HG03108 (cell line): ENCODE measurements around the gene OVOL1.
"Not testable (repeated sequence)": the region's sequence is repeated elsewhere in the genome, so short reads cannot be mapped to it uniquely, and the experiment has no call there.

ENCODE experiments used
- ATAC-seq: cut with Tn5 transposase; IDR thresholded peaks from one replicate; pipeline ENCODE4 v1.9.1; 2021; ENCODE audit warnings: moderate library complexity; ENCODE audit not compliant: unreplicated experiment

Gene OVOL1

GRCh38 chr11:65814131-65814985 lies 27.5 kb downstream of the OVOL1 start:
- no peak for ATAC-seq

- no peak for ATAC-seq
Observed at GRCh38 chr11:65814986-65815565, 28.2 kb downstream of the OVOL1 start.

- no peak for ATAC-seq
Observed at GRCh38 chr11:65816696-65817095, 29.8 kb downstream of the OVOL1 start.

DNA sequence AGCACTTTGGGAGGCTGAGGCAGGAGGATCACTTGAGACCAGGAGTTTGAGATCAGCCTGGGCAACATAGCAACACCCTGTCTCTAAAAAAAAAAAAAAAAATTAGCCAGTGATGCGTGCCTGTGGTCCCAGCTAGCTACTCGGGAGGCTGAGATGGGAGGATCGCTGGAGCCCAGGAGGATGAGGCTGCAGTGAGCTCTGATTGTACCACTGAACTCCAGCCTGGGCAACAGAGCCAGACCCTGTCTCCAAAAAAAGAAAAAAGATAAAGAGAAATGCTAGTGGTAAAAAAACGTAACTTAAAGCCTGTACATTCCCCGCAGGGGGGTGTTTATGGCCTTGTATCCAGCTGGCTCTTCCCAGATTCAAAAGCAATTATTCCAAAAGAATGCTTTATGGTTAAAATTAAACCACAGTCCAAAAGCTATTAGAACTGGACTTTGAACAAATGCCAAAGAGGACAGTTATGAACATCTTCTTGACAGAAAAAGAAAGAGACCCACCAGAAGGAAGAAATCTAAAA lies 30.5 kb downstream of the OVOL1 start:
- ATAC-seq = no peak

- peak; percentile 74 for ATAC-seq
Observed at GRCh38 chr11:65817835-65818680, 31.2 kb downstream of the OVOL1 start.

DNA sequence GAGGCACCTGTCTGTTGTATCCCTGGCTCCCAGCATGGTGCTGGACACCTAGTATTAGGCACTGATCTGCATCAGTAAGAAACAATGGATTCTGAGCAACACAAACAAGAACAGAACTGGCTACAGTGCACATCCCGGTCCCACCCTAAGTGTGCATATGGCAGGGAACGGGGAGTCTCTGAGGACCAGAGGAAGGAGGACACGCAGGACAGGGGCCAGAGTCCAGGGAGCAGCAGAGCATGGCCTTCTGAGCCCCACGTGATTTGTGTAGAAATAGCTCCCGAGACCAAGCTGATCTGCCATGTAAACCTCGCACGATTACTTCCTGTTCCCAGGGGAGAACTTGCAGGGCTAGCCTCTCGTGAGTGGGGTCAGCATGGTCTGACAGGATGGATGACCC lies 34.2 kb downstream of the OVOL1 start:
- ATAC-seq = no peak

- no peak for ATAC-seq
Observed at GRCh38 chr11:65822776-65823528, 36.1 kb downstream of the OVOL1 start.

DNA sequence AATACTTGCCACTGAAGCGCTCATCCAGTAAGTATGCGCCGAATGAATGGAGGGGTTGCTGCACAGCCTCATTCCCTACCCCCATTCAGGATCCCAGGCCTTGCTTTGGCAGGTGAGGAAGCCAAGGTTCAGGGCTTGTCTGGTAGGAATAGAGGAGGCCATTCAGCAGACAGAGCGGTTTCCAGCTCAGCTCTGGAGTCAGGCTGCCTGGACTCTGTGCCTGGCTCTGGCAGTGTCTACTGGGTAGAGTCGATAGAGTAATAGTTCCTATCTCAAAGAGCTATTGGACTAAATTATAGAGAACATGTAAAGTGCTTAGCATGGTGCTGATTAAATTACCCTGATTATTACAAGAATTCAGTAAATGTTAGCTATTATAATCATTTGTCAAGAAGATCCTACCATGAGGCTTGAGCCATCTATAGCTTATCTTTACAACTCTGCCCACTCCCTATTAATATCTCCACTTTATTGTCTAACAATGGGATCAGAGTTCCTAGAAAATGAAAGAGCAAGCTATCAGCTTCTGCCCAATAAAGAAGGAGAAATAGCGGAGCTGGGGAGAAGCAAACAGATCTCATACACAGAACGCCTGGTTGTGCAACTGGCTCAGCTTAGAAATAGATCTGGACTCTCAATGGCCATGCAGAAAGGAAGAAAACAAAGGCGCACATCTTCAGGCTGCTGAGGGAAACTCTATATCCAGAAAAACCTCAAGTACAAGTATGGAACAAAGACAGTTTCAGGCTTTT lies 40.3 kb downstream of the OVOL1 start:
- no peak for ATAC-seq

DNA sequence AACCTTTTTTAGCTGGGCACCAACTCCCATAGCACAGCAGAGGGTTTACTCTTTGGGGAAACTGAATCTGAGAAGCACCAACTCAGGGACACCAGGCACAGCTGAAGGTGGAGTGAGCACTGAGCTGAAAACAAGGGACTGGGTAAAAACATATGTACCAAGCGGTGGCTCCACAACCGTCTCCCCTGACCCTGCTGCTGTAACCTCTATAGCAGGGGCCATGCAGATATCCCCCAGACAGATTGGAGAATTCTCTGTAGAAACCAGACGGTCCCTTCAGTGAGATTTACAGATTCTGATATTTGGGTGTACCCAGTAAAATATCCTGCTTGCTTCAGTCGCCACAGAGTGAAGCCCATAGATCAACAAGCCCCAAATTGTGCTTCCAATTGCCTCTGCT lies 42.6 kb downstream of the OVOL1 start:
- no peak for ATAC-seq

DNA sequence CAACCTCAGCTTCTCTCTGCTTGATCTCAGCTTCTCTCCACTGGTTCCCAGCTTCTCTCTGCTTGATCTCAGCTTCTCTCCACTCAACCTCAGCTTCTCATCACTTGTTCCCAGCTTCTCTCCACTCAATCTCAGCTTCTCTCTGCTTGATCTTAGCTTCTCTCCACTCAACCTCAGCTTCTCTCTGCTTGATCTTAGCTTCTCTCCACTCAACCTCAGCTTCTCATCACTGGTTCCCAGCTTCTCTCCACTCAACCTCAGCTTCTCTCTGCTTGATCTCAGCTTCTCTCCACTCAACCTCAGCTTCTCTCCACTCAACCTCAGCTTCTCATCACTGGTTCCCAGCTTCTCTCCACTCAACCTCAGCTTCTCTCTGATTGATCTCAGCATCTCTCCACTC lies 45.4 kb downstream of the OVOL1 start:
- not testable (repeated sequence) for ATAC-seq

GRCh38 chr11:65833297-65834030 lies 46.6 kb downstream of the OVOL1 start, which contains the start of gene SNX32:
Gene SNX32, plus strand, starts transcription at chr11:65833963. Its CDS starts 103 bp downstream, at chr11:65834066.
- ATAC-seq = peak; percentile 92

GRCh38 chr11:65834202-65834601 lies 47.3 kb downstream of the OVOL1 start:
- ATAC-seq = no peak

GRCh38 chr11:65842144-65842543 lies 55.3 kb downstream of the OVOL1 start:
- ATAC-seq = no peak

DNA sequence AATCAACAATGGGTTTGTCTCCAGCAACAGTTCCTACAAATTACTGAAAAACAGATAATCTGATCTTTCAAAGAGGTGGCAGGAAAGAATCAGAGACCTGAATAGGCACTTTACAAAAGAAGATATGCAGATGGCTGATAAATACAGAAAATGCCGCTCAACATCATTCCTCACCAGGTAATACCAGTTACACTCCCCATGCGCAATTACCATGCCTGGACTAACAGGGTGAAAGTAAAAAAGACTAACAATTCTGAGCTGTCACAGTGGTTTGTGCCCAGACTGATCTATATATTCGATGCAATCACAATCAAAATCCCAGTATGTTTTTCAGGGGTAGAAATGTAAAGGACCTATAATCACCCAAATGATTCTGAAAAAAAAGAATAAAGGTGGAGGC lies 56.9 kb downstream of the OVOL1 start:
- ATAC-seq = no peak

DNA sequence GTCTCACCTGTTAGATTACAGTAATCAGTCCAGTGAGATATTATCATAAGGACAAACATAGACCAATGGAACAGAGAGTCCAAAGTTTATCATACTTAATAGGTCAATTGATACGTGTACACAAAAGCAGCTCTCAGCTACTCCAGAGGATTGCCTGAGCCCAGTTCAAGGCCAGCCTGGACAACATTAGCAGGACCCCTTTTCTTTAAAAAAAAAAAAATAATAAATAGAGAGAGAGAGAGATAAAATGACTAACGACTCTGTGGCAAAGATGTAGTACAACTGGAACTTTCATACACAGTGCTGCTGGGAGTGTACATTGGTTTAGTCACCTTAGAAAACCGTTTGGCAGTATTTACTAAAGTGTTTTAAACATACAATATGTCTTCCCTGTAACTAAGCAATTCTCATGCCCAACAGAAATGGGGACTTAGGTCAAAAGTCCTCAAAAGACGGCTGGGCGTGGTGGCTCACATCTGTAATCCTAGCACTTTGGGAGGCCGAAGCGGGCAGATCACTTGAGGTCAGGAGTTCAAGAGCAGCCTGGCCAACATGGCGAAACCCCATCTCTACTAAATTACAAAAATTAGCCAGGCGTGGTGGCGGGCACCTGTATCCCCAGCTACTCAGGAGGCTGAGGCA lies 57.5 kb downstream of the OVOL1 start:
- no peak for ATAC-seq
